Breast epithelium (tissue), 3 donors: ENCODE data around the gene KMT5C.

ENCODE experiments used
- POLR2AphosphoS5 ChIP-seq, 3 donors: sonication (generic); formaldehyde crosslinking; IDR thresholded peaks; one replicate each; pipeline ENCODE4 v1.6.1; 2017; ENCODE audit warnings: antibody characterized with exemption in 3 of 3
- TF ChIP-seq, protein P1 (sequence below), 3 donors: fragments of 450-650 bp; IDR thresholded peaks; one replicate each; pipeline ENCODE4 v1.5.1; 2016 to 2017; ENCODE audit warnings: antibody characterized with exemption in 3 of 3, mild to moderate bottlenecking in 3 of 3, moderate library complexity in 3 of 3

DNA sequence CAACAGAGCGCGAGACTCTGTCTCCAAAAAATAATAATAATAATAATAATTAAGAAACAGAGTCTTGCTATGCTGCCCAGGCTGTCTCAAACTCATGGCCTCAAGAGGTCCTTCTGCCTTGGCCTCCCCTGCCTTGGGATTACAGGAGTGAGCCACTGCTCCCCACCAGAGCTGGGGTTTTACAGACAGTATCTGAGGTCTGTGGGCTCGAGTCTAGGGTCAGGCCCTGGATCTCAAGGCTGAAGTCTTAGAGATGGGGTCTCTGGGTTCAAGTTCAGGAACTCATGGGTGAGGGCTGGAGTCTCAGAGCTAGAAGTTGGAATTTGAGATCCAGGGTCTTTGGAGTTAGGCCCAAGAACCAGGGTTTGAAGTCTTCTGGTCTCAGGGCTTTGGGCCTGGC is 27.1 kb downstream of the KMT5C start:
- TF ChIP-seq, protein P1, sequence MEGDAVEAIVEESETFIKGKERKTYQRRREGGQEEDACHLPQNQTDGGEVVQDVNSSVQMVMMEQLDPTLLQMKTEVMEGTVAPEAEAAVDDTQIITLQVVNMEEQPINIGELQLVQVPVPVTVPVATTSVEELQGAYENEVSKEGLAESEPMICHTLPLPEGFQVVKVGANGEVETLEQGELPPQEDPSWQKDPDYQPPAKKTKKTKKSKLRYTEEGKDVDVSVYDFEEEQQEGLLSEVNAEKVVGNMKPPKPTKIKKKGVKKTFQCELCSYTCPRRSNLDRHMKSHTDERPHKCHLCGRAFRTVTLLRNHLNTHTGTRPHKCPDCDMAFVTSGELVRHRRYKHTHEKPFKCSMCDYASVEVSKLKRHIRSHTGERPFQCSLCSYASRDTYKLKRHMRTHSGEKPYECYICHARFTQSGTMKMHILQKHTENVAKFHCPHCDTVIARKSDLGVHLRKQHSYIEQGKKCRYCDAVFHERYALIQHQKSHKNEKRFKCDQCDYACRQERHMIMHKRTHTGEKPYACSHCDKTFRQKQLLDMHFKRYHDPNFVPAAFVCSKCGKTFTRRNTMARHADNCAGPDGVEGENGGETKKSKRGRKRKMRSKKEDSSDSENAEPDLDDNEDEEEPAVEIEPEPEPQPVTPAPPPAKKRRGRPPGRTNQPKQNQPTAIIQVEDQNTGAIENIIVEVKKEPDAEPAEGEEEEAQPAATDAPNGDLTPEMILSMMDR (IDR thresholded peaks at IDR 0.05): no peak
- no peak for TF ChIP-seq POLR2AphosphoS5 (IDR thresholded peaks at IDR 0.05)
